Fibroblast of the aortic adventitia (primary cell): ENCODE measurements around the gene TRMT44. TPM values are rescaled to one million over a fixed set of nuclear protein-coding genes. Genes with fewer than 3 reads are reported as not detected.

ENCODE experiments used
- DNase-seq: peaks from one replicate; pipeline ENCODE4 v3.0.0-alpha.2; 2010; ENCODE audit warnings: low read depth
- H3K4me3 ChIP-seq: 2 replicates; pipeline ENCODE4 v1.5.1; 2011; ENCODE audit warnings: low read depth, mild to moderate bottlenecking, control low read depth, low read length, moderate library complexity
- total RNA-seq: library from RNA; depleted of rRNA; stranded (reverse); fragments of >200 nt; gene quantifications from 2 replicates; pipeline ENCODE4 v1.2.3, GENCODE V29; 2012; ENCODE audit warnings: low replicate concordance
- TF ChIP-seq, protein P1 (sequence below): IDR thresholded peaks from 2 replicates; pipeline ENCODE4 v1.5.1; 2011; ENCODE audit warnings: mild to moderate bottlenecking, low read length, control low read depth, inconsistent platforms; ENCODE audit not compliant: insufficient read depth

Gene TRMT44
- total RNA-seq, 1 donor, result 18.9 TPM

DNA sequence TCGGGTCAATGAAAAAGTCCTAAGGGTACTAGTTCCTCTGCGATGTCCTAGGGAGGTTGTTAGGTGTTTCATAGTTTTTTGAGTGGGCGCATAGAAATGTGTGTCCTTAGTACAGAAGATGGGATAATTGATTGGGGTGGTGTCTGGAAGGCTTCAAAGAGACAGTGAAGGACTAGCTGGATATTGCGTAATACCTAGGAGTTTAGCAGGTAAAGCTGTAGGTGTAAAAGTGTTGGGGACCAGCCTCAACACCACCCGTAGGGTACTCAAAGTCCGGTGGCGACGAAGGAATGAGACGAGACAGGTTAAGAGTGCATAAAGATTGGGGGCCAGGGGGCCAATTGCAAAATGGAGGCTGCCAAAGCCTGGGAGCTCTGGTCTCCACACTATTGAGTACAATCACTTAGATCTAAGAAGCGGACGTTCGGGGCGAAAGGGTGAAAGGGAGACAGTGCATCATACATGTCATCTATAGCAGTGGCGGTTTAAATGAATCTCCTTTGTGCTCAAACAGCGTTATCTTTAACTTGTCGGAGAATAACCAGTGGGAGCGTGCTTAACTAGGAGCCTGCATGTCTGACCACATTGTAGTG is 1.0 kb downstream of the TRMT44 start:
- DNase-seq, result no peak
- TF ChIP-seq, protein P1, sequence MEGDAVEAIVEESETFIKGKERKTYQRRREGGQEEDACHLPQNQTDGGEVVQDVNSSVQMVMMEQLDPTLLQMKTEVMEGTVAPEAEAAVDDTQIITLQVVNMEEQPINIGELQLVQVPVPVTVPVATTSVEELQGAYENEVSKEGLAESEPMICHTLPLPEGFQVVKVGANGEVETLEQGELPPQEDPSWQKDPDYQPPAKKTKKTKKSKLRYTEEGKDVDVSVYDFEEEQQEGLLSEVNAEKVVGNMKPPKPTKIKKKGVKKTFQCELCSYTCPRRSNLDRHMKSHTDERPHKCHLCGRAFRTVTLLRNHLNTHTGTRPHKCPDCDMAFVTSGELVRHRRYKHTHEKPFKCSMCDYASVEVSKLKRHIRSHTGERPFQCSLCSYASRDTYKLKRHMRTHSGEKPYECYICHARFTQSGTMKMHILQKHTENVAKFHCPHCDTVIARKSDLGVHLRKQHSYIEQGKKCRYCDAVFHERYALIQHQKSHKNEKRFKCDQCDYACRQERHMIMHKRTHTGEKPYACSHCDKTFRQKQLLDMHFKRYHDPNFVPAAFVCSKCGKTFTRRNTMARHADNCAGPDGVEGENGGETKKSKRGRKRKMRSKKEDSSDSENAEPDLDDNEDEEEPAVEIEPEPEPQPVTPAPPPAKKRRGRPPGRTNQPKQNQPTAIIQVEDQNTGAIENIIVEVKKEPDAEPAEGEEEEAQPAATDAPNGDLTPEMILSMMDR, result no peak
- H3K4me3 ChIP-seq, result peak overlapping the region; percentile 76

DNA sequence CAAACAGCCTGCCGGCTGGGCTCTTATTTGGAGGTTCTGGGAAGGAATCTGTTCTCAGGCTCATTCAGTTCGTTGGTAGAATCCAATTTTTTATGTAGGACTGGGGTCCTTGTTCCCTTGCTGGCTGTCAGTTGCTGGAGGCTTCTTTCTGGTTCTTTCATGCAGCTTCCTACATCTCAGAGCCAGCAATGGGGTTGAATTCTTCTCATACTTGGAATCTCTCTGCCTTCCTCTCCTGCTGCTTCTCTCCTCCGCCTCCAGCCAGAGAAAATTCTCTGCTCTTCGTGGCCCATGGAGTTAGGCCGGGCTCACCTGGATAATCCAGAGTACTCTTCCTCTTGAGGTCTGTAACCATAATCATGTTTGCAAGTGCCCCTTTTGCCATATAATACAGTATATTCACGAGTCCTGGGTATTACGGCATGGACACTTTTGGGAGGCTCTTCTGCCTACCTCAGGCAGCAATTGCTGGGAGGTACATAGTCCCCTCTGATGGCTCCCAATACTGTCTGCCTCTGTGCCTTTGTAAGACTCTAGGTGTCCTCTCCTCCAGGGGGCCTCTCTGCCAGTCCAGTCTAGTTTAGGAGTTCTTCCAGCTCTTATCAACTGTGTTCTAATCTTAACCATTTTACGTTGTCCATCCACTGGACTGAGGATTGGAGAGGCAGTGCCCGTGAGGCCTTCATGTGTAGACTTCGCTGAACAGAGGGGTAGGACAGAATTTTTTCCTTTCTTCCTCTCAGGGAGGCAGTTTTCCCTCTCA is 2.2 kb downstream of the TRMT44 start:
- peak overlapping the region; percentile 76 for H3K4me3 ChIP-seq

DNA sequence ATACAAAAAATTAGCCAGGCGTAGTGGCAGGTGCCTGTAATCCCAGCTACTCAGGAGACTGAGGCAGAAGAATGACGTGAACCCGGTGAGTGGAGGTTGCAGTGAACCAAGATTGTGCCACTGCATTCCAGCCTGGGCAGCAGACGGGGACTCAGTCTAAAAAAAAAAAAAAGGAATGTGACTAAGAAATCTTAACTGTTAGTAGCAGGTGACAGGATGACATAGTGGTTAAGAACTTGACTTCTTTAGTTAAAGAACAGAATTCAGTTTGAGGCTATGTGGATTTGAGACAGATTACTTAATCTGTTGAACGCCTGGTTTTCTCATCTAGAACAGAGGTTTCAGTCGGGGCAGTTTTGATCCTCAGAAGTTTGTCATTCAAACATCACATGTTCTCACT is 3.2 kb downstream of the TRMT44 start:
- DNase-seq, result no peak
- TF ChIP-seq, protein P1, result no peak
- H3K4me3 ChIP-seq, result no peak overlapping the region

More for the DNA sequence above, 2.2 kb downstream of the TRMT44 start:
- DNase-seq, result no peak
- TF ChIP-seq, protein P1, result no peak

- no peak overlapping the region for H3K4me3 ChIP-seq
- TF ChIP-seq, protein P1, result no peak
- DNase-seq, result no peak
Observed at GRCh38 chr4:8446122-8446521, 5.5 kb downstream of the TRMT44 start.

- TF ChIP-seq, protein P1, result no peak
- DNase-seq, result no peak
- H3K4me3 ChIP-seq, result no peak overlapping the region
Observed at GRCh38 chr4:8451440-8452182, 11.0 kb downstream of the TRMT44 start.

DNA sequence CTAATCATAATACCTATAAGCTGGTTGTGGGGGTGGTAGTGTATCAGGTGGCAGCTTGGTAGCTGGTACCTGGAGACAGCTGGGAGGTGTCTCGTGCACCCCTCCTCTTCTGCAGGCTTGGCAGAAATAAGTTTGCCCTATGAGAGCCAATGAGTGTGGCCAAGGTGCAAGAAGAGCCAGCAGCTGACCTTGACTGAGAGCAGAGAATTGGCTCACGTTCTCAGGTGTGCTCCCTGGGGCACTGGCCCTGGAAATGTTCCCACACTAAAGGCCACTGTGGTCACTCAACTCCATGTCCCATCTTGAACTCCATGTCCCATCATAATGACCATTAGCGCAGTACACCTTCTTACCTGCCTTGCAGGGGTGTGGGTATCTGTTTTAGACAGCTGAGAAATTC is 13.4 kb downstream of the TRMT44 start:
- H3K4me3 ChIP-seq, result no peak overlapping the region
- TF ChIP-seq, protein P1, result no peak
- DNase-seq, result no peak
